ENCODE results near the gene ZNF362.

The ZNF362 gene

DNA sequence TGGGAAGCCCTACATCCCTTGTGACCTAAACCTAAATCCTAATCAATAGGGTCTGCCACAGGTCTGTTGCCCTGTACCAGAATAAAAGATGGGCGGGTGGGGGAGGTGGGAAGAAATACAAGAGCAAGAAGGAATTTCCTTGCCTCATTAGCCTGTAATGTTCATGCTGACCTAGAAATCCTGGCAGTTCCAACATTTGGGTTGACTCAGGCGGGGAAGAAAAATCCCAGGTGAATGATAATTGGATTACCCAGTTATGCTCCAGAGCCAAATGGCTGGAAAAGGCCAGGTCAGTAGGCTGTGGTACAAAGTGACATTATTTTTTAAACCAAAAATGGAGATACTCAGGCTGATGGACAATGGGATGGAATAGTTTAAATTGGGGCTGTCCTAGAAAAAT lies 91.9 kb downstream of the ZNF362 start (continued):
- TF ChIP-seq, protein P1, sequence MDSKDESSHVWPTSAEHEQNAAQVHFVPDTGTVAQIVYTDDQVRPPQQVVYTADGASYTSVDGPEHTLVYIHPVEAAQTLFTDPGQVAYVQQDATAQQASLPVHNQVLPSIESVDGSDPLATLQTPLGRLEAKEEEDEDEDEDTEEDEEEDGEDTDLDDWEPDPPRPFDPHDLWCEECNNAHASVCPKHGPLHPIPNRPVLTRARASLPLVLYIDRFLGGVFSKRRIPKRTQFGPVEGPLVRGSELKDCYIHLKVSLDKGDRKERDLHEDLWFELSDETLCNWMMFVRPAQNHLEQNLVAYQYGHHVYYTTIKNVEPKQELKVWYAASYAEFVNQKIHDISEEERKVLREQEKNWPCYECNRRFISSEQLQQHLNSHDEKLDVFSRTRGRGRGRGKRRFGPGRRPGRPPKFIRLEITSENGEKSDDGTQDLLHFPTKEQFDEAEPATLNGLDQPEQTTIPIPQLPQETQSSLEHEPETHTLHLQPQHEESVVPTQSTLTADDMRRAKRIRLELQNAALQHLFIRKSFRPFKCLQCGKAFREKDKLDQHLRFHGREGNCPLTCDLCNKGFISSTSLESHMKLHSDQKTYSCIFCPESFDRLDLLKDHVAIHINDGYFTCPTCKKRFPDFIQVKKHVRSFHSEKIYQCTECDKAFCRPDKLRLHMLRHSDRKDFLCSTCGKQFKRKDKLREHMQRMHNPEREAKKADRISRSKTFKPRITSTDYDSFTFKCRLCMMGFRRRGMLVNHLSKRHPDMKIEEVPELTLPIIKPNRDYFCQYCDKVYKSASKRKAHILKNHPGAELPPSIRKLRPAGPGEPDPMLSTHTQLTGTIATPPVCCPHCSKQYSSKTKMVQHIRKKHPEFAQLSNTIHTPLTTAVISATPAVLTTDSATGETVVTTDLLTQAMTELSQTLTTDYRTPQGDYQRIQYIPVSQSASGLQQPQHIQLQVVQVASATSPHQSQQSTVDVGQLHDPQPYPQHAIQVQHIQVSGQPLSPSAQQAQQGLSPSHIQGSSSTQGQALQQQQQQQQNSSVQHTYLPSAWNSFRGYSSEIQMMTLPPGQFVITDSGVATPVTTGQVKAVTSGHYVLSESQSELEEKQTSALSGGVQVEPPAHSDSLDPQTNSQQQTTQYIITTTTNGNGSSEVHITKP (tag by site-specific recombination; IDR thresholded peaks at IDR 0.05), result no peak

DNA sequence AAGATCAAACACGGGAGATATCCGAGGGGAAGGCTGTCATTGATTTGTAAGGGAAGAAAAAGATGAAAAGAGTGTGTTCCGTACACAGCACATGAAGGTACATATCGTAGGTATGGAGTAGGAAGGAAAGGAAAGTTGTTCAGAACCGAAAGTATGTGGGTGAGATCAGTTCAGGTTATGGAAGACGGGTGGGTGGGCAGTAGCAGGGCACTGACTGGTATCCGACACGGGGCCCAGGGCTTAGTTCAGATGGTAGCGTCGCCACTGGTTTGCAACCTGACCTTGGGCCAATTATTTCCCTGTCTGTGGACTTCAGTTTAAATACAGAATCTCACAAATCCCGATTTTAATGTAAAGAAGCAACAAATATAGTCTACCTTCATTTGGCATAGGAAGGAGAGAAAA lies 92.4 kb downstream of the ZNF362 start:
- peaks cover 17% of the 10 kb centered on the region for H3K4me1 ChIP-seq (ENCODE audit: control insufficient read depth, insufficient read depth, low read length)
- POLR2A ChIA-PET, result interaction anchor here (0.7 to 1.6 kb wide), 2 partner anchors 11 to 167 kb away, joined by 3 to 9 read pairs; partner anchors contain the start of gene TRIM62
- H3K27ac ChIP-seq (ENCODE audit: extremely low read depth, low read depth, low read length), result no peak overlapping the region; the same call in 1 of the 2 replicates
- H3K4me3 ChIP-seq (ENCODE audit: low read depth, low read length), result peak overlapping the region; percentile 66
- H3K36me3 ChIP-seq (ENCODE audit: control insufficient read depth in 2 of 2, insufficient read depth in 1 of 2, low read length in 2 of 2), result peaks cover 0 to 30% of the 10 kb centered on the region in 2 experiments; a peak in 2 of 3 replicates
- CTCF ChIA-PET, result interaction anchor here (0.9 to 2.1 kb wide), 2 partner anchors 45 to 53 kb away, joined by 4 to 6 read pairs; no protein-coding TSS in a partner anchor
- no peaks in the 10 kb centered on the region for H3K9me3 ChIP-seq (ENCODE audit: control insufficient read depth, insufficient read depth, low read depth, low read length)
- TF ChIP-seq ZNF548 (tag by site-specific recombination; IDR thresholded peaks at IDR 0.05), result no peak
- TF ChIP-seq ZBTB48 (tag by site-specific recombination; IDR thresholded peaks at IDR 0.05), result peak; percentile 47; the same call in 1 of the 2 replicates
- TF ChIP-seq, protein P2, sequence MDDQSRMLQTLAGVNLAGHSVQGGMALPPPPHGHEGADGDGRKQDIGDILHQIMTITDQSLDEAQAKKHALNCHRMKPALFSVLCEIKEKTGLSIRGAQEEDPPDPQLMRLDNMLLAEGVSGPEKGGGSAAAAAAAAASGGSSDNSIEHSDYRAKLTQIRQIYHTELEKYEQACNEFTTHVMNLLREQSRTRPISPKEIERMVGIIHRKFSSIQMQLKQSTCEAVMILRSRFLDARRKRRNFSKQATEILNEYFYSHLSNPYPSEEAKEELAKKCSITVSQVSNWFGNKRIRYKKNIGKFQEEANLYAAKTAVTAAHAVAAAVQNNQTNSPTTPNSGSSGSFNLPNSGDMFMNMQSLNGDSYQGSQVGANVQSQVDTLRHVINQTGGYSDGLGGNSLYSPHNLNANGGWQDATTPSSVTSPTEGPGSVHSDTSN (CRISPR knock-in tag; IDR thresholded peaks at IDR 0.05), result no peak
- no peak for TF ChIP-seq OSR2 (tag by site-specific recombination; IDR thresholded peaks at IDR 0.05)
- TF ChIP-seq, protein P3, sequence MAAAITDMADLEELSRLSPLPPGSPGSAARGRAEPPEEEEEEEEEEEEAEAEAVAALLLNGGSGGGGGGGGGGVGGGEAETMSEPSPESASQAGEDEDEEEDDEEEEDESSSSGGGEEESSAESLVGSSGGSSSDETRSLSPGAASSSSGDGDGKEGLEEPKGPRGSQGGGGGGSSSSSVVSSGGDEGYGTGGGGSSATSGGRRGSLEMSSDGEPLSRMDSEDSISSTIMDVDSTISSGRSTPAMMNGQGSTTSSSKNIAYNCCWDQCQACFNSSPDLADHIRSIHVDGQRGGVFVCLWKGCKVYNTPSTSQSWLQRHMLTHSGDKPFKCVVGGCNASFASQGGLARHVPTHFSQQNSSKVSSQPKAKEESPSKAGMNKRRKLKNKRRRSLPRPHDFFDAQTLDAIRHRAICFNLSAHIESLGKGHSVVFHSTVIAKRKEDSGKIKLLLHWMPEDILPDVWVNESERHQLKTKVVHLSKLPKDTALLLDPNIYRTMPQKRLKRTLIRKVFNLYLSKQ (tag by site-specific recombination; IDR thresholded peaks at IDR 0.05; ENCODE audit: borderline replicate concordance), result no peak
- 0 out of 2 replicates have a peak, but pooled peaks have one; percentile 24 for TF ChIP-seq ZEB2 (tag by site-specific recombination; IDR thresholded peaks at IDR 0.05)
- TF ChIP-seq, protein P4, sequence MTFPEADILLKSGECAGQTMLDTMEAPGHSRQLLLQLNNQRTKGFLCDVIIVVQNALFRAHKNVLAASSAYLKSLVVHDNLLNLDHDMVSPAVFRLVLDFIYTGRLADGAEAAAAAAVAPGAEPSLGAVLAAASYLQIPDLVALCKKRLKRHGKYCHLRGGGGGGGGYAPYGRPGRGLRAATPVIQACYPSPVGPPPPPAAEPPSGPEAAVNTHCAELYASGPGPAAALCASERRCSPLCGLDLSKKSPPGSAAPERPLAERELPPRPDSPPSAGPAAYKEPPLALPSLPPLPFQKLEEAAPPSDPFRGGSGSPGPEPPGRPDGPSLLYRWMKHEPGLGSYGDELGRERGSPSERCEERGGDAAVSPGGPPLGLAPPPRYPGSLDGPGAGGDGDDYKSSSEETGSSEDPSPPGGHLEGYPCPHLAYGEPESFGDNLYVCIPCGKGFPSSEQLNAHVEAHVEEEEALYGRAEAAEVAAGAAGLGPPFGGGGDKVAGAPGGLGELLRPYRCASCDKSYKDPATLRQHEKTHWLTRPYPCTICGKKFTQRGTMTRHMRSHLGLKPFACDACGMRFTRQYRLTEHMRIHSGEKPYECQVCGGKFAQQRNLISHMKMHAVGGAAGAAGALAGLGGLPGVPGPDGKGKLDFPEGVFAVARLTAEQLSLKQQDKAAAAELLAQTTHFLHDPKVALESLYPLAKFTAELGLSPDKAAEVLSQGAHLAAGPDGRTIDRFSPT (tag by site-specific recombination; IDR thresholded peaks at IDR 0.05), result peak; percentile 50; the same call in 1 of the 2 replicates
- TF ChIP-seq, protein P5, sequence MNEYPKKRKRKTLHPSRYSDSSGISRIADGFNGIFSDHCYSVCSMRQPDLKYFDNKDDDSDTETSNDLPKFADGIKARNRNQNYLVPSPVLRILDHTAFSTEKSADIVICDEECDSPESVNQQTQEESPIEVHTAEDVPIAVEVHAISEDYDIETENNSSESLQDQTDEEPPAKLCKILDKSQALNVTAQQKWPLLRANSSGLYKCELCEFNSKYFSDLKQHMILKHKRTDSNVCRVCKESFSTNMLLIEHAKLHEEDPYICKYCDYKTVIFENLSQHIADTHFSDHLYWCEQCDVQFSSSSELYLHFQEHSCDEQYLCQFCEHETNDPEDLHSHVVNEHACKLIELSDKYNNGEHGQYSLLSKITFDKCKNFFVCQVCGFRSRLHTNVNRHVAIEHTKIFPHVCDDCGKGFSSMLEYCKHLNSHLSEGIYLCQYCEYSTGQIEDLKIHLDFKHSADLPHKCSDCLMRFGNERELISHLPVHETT (tag by site-specific recombination; IDR thresholded peaks at IDR 0.05), result no peak
- TF ChIP-seq HOXA7 (CRISPR knock-in tag; IDR thresholded peaks at IDR 0.05; ENCODE audit: borderline replicate concordance), result no peak
- TF ChIP-seq, protein P6, sequence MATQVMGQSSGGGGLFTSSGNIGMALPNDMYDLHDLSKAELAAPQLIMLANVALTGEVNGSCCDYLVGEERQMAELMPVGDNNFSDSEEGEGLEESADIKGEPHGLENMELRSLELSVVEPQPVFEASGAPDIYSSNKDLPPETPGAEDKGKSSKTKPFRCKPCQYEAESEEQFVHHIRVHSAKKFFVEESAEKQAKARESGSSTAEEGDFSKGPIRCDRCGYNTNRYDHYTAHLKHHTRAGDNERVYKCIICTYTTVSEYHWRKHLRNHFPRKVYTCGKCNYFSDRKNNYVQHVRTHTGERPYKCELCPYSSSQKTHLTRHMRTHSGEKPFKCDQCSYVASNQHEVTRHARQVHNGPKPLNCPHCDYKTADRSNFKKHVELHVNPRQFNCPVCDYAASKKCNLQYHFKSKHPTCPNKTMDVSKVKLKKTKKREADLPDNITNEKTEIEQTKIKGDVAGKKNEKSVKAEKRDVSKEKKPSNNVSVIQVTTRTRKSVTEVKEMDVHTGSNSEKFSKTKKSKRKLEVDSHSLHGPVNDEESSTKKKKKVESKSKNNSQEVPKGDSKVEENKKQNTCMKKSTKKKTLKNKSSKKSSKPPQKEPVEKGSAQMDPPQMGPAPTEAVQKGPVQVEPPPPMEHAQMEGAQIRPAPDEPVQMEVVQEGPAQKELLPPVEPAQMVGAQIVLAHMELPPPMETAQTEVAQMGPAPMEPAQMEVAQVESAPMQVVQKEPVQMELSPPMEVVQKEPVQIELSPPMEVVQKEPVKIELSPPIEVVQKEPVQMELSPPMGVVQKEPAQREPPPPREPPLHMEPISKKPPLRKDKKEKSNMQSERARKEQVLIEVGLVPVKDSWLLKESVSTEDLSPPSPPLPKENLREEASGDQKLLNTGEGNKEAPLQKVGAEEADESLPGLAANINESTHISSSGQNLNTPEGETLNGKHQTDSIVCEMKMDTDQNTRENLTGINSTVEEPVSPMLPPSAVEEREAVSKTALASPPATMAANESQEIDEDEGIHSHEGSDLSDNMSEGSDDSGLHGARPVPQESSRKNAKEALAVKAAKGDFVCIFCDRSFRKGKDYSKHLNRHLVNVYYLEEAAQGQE (tag by site-specific recombination; IDR thresholded peaks at IDR 0.05), result no peak
- TF ChIP-seq ZNF324 (tag by site-specific recombination; IDR thresholded peaks at IDR 0.05), result no peak
- no peak for TF ChIP-seq RBAK (tag by site-specific recombination; IDR thresholded peaks at IDR 0.05)
- no peak for TF ChIP-seq ZNF837 (tag by site-specific recombination; IDR thresholded peaks at IDR 0.05)
- TF ChIP-seq ZNF629 (tag by site-specific recombination; IDR thresholded peaks at IDR 0.05), result no peak
- no peak for TF ChIP-seq ZNF473 (tag by site-specific recombination; IDR thresholded peaks at IDR 0.05)
- TF ChIP-seq ZNF76 (tag by site-specific recombination; IDR thresholded peaks at IDR 0.05; ENCODE audit: borderline replicate concordance, low read depth), result no peak
- TF ChIP-seq ZNF394 (tag by site-specific recombination; IDR thresholded peaks at IDR 0.05; ENCODE audit: borderline replicate concordance), result no peak
- TF ChIP-seq, protein P7, sequence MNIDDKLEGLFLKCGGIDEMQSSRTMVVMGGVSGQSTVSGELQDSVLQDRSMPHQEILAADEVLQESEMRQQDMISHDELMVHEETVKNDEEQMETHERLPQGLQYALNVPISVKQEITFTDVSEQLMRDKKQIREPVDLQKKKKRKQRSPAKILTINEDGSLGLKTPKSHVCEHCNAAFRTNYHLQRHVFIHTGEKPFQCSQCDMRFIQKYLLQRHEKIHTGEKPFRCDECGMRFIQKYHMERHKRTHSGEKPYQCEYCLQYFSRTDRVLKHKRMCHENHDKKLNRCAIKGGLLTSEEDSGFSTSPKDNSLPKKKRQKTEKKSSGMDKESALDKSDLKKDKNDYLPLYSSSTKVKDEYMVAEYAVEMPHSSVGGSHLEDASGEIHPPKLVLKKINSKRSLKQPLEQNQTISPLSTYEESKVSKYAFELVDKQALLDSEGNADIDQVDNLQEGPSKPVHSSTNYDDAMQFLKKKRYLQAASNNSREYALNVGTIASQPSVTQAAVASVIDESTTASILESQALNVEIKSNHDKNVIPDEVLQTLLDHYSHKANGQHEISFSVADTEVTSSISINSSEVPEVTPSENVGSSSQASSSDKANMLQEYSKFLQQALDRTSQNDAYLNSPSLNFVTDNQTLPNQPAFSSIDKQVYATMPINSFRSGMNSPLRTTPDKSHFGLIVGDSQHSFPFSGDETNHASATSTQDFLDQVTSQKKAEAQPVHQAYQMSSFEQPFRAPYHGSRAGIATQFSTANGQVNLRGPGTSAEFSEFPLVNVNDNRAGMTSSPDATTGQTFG (tag by site-specific recombination; IDR thresholded peaks at IDR 0.05; ENCODE audit: borderline replicate concordance), result no peak

Data from HEK293 (cell line).